GM21619 (cell line): ENCODE results near the gene EXOSC3.
"Not testable (repeated sequence)": the region's sequence is repeated elsewhere in the genome, so short reads cannot be mapped to it uniquely, and the experiment has no call there.

Source experiments
- ATAC-seq: cut with Tn5 transposase; IDR thresholded peaks from one replicate; pipeline ENCODE4 v1.9.1; 2021; ENCODE audit not compliant: unreplicated experiment

EXOSC3 gene

DNA sequence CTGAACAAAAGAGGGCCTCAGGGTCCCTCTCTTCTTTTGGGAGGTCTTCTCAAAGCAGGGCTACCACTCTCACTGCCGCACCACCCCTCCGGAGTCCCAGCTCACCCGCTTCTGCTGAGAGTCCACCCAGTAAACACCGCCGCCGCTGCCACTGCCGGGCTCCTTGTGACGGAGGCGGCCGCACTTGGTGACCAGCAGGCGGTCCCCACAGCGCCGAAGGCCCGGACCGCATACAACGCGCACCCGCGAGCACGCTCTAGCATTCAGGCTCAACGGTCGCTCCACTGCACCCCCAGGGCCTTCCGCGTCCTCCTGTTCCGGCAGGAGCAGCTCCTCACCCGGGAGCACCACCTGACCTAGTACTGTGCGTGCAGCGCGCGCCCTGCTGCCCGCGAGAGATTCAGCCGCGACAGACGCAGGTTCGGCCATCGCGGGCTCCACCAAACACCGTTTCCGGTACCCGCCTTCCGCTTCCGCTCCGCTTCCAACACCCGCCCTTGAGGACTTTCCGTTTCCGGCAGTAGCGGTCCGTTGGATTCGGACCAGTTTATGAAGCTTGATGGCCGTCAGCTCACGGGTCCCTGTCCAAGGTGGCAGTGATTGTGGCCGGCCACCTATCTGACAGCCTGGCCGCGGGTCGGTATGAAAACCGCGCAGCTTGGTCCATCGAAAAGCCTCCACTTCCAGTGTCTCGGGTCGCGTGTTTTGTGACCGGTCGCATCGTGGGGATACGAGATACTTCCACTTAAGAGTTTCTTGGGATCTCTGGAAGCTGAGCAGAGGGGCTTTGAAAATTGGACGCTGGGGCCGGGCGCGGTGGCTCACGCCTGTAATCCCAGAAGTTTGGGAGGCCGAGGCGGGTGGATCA lies at the start of gene EXOSC3:
TSS of gene EXOSC3 (minus strand) at position 449 of the 868 bp plus-strand sequence. CDS start at position 429, 20 bp downstream.
- peak; percentile 95 for ATAC-seq

GRCh38 chr9:37827483-37828165 lies 42.8 kb upstream of the EXOSC3 start:
- no peak for ATAC-seq

- ATAC-seq = not testable (repeated sequence)
Measured at GRCh38 chr9:37825174-37825573, 40.3 kb upstream of the EXOSC3 start.

GRCh38 chr9:37820142-37820541 lies 35.3 kb upstream of the EXOSC3 start:
- no peak for ATAC-seq

DNA sequence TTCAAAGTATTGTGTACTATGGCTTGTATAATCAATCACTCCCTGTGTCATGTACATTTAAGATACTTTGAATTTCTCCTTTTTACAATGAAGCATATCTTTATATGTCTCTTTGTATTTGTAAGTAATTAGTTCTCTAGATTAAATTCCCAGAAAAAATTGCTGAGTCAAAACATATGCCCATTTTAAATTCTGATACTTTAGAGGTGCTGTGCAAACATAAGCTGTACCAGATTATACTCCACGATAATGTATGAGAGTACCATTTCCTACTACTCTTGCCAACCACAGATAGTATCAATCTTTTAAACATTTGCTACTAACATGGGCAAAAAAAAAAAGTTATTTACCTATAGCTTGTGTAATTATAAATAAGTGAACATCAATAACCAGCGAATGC lies 34.0 kb upstream of the EXOSC3 start:
- ATAC-seq = no peak

GRCh38 chr9:37812773-37813379 lies 28.0 kb upstream of the EXOSC3 start:
- no peak for ATAC-seq

GRCh38 chr9:37811906-37812476 lies 27.1 kb upstream of the EXOSC3 start:
- ATAC-seq = no peak

GRCh38 chr9:37809676-37810075 lies 24.8 kb upstream of the EXOSC3 start:
- ATAC-seq = not testable (repeated sequence)

DNA sequence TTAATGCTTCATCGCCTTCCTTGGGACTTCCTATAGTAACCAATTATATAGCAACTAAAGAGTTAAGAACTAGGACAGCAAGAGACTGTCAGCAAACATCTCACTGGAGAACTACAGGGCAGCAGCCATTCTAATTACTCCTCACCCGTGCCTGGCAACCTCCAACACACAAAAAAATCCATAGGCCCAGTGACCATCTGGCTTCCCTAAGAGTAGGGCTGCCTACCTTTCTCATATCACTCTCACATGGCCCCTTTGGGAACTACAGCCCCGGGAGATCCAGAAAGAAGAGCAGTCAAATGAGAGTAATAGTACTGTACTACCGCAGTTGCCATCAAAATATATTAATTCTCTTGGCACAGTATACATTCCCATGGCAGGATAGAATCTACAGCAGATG lies 21.4 kb upstream of the EXOSC3 start:
- no peak for ATAC-seq

DNA sequence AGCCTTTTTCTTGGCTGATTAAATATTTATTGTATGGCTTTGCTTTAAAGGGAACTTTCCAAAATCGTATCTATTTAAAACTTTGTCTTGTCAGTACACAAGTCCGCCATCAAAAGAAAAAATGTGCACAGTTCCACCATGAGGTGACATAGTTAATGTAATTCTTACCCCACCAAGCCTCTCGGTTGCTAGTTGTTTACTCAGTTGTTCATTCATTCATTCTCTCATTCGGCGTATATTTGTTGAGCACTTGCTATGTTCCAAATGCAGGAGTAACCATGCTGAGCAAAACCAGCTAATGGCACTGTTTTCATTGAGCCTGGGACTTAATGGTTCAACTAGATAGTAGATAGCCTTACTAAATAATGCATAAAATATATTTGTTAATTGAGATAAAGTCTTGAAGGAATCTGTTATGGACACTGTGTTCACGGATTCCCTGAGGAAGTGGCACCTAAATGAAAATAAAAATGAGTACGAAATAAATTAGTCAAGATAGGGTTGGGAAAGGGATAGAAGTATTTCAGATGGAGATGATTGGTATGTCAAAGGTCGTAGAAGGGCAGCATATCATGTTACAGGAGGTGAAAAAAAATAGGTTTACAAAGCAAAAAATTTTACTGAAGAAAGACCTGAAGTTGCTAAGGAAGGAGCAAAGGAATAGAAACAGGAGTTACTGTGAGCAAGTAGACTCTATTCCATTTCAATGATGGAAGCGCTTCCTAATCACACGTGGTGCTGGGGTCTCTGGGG lies 17.3 kb upstream of the EXOSC3 start:
- ATAC-seq = no peak

GRCh38 chr9:37801287-37801850 lies 16.5 kb upstream of the EXOSC3 start:
- peak; percentile 39 for ATAC-seq

GRCh38 chr9:37800631-37801286 lies 15.9 kb upstream of the EXOSC3 start, which contains the start of gene DCAF10:
Gene DCAF10 (plus strand): TSS chr9:37800797. CDS start chr9:37800867, 70 bp downstream.
- ATAC-seq = peak; percentile 65

GRCh38 chr9:37798677-37799076 lies 13.8 kb upstream of the EXOSC3 start:
- no peak for ATAC-seq

- no peak for ATAC-seq
Measured at GRCh38 chr9:37796232-37796631, 11.4 kb upstream of the EXOSC3 start.

GRCh38 chr9:37792122-37792521 lies 7.3 kb upstream of the EXOSC3 start:
- ATAC-seq = no peak

DNA sequence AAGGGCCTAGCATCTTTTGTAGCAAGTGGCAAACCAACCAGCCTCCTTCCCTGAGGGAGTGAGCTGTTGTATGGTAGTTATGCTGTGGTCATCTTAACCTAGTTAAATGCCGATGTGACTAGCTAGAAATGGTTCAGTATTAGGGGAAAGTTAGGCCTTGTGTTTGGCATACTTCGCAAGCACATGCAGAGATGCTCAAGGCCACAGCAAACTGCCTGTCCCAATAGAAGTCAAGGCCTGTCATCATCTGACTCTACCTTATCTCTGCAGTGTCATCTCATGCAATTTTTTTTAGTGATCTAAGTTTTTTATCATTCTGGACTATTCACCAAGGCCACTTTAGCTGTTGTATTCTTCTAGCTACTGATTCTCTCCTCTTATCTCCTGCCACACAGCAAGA lies 5.2 kb upstream of the EXOSC3 start:
- ATAC-seq = no peak

GRCh38 chr9:37788332-37788731 lies 3.5 kb upstream of the EXOSC3 start:
- ATAC-seq = no peak

DNA sequence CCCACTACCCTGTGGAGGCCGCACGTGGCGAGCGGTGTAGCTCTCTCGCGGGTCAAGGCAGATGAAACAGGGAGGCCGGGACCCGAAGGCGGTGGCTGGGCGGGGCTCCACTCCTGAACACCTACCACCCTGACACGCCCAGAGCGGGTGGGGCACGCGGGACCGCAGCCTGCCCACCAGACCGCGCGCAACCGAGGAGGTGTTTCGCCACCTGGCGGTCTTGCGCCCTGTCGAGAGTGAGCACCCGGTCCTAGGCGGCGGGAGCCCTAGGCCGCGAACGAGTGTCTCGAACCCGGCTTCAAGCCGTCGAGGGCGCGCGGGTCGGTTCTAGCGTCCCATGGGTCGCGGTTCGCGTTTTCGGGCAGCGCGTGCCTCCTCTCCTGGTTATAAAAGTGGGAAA lies 2.2 kb upstream of the EXOSC3 start:
- no peak for ATAC-seq

DNA sequence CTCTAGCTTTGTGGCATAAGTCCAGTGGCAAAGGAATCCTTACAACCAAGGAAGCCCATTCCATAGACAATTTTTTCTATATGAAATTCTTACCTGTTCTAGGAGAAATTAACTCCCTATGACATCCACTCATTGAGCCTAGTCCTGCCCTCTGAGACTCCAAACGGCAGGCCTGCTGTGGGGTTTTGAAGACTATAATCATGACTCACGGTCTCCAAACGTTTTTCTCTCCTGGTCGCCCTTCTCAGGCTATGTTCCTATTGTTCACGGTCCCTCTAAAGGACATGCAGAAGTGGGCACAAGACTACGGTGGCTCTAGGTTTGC lies 611 bp downstream of the EXOSC3 start:
- no peak for ATAC-seq

- ATAC-seq = no peak
Measured at GRCh38 chr9:37778534-37778933, 6.3 kb downstream of the EXOSC3 start.
